Ecto neural progenitor cell (in vitro differentiated cells): Measurements from ENCODE around the gene CSNK1G3.

Source experiments
- DNase-seq: peaks from one replicate; pipeline ENCODE4 v3.0.0-alpha.2; 2018; ENCODE audit warnings: low spot score

CSNK1G3 gene

DNA sequence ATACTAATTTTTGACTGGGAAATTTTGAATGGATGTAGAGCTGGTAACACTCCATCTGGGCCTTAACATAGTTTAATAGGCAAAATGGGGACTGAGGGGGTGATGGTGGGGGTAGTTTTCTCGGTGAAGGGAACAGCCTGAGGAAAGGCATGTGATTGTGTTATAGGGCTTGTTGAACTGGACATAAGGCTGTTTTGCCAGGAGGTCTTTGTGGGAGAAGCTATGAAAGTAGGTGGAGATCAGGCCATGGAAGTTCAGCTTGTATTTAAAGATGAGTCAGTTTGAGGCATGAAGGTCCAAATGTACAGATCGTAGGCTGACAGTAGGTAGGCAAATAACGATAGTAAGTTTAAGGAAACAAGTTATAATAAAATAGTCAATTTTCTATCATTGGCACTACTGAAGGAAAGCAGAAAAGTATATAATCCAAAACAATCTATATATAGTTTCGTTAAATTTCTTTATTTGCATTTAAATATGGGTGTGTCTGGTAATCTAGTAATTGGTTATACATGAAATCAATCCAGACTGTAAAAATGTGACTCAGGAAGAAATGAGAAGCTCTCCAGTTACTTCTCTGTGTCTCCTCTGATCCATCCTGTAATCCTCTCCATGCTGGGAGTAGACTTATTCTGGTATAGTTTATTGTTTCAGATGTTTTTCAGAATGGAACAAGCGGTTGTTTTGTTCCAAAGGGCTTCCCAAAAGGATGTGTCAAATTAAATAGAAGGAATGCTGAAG is 2.8 kb downstream of the CSNK1G3 start:
- DNase-seq = no peak

DNA sequence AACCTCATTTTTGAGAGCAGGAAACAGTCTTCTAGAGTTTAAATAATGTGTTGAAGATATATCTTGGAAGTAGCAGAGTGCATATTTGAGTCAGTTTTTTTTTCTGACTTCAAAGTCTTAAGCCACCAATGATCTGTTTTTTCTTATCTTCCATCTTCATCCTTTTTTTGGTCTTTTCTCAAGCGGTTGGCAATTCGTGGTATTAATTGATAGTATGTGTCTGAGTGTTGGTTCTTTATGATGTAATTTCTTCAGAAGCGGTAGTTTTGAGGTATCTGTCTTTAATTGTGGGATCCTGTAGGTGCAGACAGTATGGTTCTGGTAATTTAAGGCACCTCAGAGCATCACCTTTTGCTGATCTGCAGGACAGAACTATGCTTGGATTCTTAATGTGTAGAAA is 3.9 kb downstream of the CSNK1G3 start:
- DNase-seq = no peak

DNA sequence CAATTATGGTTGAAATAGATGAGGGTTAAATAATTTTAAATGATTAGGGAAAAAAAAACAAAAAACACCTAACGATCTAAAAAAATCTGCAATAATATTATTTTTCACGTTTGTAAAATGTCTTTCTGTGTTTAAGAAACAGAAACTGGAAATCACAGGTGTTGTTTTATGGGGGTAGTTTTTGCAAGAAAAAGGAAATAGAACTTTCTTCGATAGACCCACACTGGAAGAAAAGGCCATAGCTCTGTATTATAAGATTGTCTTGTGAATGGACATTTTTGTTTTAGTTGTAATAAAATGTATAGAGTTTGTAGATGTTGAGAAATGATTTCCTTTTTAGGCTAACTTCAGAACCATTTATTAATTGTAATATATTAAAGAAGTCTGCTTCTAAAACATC is 5.5 kb downstream of the CSNK1G3 start:
- DNase-seq = no peak

DNA sequence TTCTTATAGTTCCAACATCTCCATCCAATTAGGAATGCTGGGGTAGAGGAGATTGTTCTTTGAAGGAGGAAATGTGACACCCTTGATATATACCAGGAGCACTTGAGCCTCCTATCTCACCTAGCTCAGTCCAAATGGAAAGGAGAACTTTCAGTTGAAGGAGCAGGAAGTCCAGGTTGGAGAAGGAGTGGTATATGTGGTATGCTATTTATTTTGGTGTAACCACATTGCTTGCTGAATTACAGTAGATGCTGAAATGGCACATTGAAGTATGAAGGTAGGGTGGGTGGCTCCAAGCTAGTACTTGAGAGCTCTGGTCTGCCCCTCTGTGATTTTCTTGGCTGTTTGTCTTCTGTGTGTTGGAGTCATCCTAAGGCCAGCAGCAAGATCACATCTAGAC is 6.1 kb downstream of the CSNK1G3 start:
- no peak for DNase-seq

DNA sequence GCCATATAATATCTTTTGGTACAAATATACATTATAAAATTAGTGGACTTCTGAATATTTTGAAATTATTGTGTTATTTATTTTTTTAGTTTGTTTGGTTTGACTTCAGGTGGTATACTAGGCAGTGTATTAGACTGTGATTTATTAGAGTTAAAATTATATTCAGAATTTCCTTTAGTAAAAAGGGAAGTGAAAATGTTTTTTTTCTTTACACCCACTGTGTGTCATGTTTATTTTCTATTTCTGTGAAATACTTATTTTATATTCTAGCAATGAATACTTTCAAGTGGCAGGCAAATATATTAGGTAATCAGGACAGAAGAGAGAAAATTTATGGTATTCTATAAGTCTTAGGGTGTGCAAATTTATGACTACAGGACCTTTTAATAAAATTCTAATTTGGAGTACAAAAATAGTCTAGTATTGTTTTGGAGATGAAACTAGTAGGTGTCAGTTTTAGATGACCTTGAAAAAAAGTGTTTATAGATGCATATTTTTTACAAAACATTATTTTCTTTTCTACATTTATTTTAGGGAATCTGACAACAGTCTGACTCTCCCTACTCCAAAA is 8.8 kb downstream of the CSNK1G3 start:
- no peak for DNase-seq

DNA sequence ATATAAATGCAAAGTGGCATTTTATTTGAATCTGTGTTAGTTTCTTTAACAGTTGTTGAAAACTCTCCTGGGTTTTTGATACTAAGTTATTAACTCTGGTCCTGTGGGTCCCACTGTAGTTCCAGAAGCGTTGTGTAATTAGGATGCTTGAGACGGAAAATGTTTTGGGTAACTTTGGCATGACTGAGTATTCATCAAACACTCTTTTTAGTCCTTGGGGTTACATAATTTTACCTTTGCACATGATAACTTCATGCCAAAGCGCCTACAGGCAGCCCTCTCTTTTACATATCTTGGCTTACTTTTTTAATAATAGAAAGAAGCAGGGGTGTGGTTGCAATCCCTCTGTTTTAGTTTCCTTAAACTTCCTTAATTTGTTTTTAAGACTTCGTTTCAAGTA is 12.2 kb downstream of the CSNK1G3 start:
- no peak for DNase-seq

DNA sequence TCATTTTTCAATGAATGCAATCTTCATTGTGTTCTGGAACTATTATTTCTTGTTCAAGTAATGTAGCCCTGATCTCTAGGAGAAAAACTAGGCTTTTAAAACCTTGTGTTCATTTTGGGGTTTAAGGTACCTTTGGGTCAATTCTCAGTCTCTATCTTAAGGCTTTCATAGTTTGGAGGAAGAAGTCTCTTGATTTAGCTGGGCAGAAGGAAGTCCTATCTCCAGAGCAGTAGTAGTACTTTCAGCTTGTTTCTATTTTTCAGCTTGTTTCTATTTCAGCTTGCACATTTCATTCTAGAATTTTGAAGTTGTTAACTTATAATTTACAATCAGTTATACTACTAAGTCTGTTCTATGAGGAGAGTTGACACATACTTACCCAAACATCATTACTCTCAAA is 15.2 kb downstream of the CSNK1G3 start:
- no peak for DNase-seq

DNA sequence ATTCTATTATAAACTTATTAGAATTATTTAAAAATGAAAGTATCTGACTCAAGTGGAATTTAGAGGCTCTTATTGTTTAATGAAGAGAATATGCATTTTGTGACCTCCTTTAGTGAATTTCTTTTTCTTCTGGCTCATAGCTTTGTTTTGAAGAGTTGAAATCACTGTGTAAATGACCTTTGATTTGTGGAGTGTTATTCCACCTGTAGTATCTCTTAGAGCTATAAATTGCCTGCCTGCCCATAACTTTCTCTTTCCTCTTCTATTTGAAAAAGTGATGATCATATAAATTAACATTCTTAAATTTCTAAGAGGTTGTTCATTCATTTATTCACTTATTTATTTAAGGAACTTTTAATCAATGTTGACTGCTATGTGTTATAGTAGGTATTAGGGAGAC is 16.1 kb downstream of the CSNK1G3 start:
- DNase-seq = no peak

DNA sequence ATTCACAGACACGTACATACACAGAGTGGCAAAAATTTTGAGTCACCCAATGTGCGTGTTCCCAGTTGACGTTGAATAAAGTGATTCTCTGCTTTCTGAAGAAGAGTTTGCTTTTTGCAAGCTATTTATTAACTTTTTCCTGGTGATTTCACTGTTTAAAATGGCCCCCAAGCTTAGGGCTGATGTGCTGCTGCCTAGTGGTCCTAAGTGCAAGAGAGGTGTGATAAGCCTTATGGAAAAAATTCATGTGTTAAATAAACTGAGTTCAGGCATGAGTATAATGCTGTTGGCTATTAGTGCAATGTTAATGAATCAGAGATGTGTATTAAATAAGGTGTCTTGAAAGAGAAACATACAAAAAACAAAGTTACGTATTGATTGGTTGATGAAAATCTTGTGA is 16.9 kb downstream of the CSNK1G3 start:
- DNase-seq = no peak

DNA sequence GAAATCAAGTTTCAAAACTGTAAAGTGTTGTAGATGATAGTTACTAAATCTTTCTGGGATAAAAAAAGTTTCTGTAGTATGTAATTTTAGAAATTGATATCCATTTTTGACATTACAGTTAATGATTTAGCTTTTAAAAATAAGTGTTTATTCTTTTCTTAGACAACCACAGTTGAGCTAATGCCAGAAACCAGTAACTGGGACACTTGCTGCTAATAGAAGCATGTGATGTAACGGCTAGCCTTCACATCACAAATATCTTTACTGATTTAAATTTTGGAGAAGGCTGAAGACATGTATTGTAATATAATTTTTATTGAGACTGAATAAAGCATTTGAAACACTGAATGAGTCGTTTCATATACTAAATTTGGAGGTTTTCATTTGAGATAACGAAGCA is 18.8 kb downstream of the CSNK1G3 start:
- no peak for DNase-seq

DNA sequence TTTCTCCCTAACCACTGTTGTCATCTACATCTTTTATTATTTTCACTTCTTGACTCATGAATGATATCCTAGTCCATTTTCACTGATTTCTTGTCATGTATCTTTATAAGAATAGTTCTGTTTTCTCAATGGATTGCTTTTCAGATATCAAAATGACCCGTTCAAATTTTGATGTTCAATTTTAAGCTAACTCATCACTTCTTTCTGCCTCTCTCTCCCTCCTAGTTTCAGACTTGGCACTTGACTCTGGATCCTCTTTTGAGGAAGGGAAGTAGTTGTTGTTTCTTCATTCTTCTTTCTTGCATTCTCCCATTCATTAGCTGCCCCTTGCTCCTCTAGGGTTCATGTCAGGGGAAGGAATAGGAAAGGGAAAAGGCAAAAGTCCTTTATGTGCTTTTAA is 23.7 kb downstream of the CSNK1G3 start:
- no peak for DNase-seq

DNA sequence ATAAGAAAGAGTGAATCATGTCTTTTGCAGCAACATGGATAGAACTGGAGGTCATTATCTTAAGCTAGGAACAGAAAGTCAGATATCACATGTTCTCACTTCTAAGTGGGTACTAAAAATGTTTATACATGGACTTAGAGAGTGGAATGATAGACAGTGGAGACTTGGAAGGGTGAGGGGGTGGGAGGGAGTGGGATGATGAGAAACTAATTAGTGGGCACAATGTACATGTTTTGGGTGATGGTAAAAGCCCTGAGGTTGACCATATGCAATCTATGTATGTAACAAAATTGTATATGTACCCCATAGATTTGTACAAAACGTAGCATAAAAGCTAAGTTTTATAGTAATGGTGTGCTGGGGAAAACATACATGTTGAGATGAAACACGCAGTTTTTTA is 25.3 kb downstream of the CSNK1G3 start:
- DNase-seq = no peak

DNA sequence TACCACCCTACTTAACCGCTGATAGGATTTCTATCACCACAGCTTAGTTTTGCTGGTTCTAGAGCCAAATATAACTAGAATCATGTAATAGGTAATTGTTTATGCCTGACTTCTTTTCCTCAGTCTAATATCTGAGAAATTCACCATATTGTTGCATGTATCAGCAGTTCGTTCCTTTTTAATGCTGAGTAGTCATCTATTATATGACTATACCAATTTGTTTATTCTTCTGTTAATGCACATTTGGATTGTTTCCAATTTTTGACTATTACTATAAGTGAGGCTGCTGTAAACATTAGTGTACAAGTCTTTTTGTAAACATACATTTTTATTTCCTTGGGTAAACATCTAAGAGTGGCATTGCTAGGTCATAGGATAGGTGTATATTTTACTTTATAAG is 25.9 kb downstream of the CSNK1G3 start:
- no peak for DNase-seq

DNA sequence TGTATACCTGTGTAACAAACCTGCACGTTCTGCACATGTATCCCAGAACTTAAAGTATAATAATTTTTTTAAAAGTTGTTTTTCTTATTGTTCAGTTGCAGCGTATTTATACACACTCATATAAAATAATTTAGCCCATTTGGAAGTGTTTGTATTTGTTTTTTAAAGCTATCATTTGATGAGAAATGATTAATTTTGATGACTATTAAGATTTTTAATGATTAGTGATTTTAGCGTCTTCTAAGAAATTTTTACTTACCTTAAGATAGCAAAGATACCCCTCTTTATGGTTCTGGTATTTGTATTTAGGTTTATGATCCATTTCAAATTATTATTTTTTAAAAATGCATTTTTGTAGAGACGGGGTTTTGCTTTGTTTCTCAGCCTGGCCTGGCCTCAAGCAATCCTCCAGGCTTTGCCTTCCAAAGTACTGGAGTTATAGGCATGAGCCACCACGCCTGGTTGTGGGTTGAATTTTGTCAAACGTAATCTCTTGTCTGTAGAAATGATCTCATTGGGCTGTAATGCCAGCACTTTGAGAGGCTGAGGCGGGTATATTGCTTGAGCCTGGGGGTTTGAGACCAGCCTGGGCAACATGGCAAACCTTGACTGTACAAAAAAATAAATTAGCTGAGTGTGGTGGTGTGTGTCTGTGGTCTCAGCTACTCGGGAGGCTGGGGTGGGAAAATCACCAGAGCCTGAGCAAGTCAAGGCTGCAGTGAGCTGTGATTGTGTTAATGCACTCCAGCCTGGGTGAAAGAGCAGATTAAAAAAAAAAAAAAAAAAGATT is 26.9 kb downstream of the CSNK1G3 start:
- DNase-seq = no peak

DNA sequence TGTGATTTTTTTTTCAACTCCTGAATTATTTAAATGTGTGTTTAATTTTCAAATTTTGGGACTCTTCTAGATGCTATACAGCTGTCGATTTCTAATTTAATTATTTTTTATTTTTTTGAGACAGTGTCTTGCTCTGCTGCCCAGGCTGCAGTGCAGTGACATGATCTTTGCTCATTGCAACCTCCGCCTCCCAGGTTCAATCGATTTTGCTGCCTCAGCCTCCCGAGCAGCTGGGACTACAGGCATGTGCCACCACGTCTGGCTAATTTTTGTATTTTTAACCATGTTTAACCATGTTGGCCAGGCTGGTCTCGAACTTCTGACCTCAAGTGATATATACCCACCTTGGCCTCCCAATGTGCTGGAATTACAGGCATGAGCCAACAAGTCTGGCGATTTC is 28.6 kb downstream of the CSNK1G3 start:
- no peak for DNase-seq

DNA sequence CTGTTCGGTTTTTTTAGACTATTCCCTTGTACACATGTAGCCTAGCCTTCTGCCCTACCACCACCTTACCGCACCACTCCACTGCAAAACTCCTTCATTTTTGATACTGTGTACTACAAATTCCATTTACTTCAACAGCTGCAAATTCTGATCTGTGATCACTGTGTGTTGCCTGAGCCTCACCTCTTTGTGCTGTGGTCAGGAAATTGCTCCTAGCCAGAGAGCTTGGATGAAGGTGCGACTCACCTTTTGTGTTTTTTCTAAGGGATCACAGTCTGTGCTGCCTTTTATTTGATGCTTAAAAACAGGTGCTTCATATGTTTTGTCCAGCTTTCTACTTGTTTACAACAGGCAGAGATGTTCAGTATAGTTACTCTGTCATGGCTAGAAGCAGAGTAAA is 31.5 kb downstream of the CSNK1G3 start:
- no peak for DNase-seq

DNA sequence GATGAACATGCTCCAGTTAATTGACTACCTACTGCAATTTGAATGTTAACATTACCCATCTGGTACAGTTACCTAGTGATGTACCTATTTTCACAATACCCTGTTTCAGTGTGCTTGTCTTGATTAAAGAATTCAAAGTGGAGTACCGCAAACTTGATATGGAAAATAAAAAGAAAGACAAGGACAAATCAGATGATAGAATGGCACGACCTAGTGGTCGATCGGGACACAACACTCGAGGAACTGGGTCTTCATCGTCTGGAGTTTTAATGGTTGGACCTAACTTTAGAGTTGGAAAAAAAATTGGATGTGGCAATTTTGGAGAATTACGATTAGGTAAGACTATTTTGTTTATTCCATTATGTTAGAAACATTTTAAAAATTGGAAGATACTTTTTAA is 33.5 kb downstream of the CSNK1G3 start:
- no peak for DNase-seq

DNA sequence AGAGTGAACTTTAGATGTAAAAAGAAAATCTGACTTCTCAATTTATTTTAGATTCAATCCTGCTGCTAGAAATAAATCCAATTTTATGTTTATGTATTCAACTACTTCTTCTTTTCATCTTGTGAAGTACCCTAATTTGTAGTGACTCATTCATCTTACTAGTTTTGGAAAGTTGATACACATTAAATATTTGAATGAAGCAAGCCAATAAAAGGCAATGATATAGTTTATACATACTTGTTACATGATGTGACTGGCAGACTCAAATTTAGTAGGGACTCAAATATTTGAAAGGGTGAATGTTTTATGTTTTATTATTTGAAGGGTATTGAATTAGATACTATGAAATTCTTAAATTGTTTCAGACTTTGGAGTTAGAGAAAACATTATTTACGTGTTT is 34.7 kb downstream of the CSNK1G3 start:
- no peak for DNase-seq

DNA sequence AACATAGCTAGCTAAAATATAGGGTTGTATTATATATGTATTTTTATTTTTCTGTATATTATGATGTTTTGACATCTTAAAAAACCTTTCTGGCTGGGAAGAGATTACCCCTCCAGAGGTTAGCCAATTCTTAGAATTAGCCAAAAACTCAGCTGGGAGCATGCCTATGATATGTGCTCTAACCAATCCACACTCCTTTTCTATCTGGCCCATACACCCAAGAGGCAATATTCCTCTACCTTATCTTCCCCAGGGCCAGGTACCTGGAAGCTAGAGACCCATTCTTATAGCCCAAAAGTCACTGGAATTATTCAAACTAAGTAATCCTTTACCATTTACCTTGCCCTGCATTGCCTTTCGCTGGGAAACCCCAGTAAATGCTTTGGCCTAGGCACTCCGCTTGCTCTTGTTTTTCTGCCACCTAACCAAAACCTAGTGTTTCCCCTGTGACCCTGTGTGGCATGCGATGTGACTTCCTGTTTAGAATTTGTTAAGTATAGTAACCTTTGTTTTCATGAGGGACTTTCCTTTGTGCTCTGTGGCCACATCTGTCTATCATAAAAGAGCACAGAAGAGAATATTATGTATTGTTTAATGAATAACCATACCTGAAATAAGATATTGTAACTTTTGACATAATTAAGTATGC is 37.4 kb downstream of the CSNK1G3 start:
- DNase-seq = no peak

DNA sequence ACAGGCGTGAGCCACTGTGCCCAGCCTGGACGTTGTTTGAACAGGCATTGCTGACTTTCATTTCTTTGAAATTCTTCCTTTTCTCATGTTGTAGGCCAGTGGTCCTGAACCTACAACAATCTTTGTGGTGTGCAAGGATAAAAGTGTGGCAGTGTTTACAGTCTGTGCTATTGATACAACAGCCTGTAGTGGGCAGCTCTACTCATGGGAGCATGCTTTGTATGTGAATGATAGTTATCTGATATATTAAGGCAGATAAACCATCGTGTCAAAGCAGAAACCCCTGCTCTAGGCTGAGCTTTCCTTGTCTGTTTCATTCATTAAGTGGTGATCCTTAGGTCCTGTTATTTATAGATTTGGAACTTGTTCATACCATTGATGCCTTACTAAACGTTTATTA is 42.6 kb downstream of the CSNK1G3 start:
- DNase-seq = no peak

DNA sequence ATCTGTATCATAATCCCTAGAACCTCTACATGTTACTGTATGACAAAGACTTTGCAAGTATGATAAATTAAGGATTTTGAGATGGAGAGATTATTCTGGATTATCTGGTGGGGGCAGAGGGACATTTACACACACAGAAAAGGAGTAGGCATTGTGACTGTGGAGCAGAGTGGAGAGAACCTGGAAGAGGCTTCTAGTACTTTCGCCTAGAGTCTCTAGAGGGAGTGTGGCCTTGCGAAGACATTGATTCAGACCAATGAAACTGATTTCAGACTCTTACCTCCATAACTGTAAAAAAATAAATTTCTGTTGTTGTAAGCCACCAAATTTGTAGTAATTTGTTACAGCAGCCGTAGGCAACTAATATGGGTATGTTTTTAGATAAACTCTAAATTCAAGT is 45.9 kb downstream of the CSNK1G3 start:
- no peak for DNase-seq

DNA sequence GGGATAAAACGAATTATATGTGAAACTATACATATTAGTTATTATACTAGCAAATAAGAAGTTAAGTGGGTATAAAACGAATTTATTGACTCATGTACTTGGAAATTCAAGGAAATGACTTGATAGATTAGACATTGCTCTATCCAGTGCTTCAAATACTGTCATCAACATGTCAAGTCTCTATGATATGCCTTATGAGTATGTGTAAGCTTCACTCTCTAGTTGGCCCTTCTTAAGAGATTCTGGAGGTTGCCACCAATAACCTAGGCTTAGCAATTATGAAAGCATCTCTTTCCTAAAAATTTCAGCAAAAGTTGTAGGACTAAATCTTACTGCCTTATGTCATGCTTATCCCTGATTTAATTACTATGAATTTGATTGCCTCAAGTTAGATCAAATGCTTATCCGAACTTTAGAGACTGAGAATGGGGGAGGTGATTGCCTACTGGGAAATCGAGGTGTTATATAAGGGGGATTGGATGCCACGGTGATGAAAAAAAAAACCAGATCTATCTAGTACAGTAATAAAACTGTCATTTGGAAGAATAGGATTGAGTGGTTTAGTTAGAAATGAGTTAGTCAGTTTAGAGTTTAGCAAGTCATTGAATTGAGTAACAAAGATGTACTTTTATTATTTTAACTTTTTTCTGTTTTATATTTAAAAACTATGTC is 46.9 kb downstream of the CSNK1G3 start:
- no peak for DNase-seq

DNA sequence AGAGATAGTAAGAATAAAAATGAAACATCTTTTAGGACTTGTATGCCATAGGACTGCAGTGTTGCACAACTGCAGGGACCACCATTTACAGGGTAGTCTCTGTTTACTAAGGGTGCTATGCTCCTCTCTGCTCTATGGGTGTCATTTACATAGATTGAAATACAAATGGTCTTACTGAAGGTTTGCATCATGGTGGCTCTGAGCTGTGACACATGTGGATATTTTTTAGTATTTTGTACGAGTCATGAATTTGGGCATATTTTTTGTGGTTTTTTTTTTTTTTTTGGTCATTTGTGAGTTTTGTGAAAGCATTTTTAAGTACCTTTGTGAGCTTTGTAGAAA is 47.4 kb downstream of the CSNK1G3 start:
- DNase-seq = no peak
